ENCODE data around the gene PDZRN3. TPM values are rescaled to one million over a fixed set of nuclear protein-coding genes. Genes with fewer than 3 reads are reported as not detected.
A peak's percentile ranks its signal among the peaks of the same experiment; 100 is the strongest.

PDZRN3 gene
- total and polyA plus RNA-seq, 2 donors = 3.9 to 4.3 TPM

DNA sequence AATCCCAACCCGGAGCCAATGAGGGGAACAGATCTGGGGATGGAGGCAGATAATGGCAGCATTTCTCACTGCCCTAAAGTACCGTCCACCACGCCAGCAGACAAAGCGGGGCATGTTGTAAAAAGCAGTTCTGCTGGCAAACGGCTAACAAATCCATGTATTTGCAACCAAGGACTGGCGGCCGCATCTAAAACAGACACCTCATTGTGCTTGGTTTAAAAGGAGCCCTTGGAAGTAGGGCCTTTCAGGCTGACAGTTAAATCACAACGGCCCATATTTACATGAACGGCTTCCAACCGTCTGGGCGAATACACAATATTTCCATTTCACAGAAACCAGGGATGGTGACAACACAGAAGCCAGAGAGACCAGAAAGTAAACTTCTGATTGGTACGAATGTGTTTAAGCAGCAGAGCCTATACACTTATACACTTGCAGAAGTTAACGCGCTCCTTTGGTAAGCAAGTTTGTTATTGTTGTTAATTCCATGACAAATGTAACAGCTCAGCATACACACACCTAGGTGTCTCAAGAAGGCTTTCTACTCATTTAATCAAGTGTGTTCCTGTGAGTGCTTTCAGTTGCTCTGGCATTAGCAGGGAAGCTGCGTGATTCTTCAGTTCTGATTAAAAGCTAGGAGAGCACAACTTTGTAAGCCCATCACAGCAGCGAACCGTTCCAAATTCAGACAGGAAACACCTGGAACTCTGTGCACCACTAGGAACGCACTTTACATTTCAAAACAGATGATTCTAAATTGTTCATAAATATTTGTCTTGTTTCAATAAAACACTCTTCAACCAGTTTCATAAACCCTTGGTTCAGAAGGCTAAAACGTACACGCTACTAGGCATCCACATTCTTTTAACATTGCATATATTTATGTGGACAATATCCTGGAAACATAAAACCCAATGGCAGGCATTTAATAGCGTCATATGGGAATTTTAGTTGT lies 112.9 kb downstream of the PDZRN3 start:
- Histone ChIP-seq H3K36me3 (ENCODE audit: control insufficient read depth in 2 of 2, insufficient read depth in 2 of 2, low read length in 1 of 2) (no peaks in the 10 kb centered on the region), H3K4me1 (ENCODE audit: control insufficient read depth in 2 of 2, insufficient read depth in 2 of 2, low read length in 2 of 2) (peaks cover 0 to 7% of the 10 kb centered on the region in 2 donors), H3K9me3 (ENCODE audit: control insufficient read depth in 2 of 2, insufficient read depth in 1 of 2, low read length in 1 of 2) (no peaks in the 10 kb centered on the region), H3K27me3 (ENCODE audit: control insufficient read depth in 2 of 2, insufficient read depth in 1 of 2, low read length in 1 of 2) (no peaks in the 10 kb centered on the region), H3K27ac (ENCODE audit: low read depth in 1 of 2, low read length in 1 of 2) (no peak overlapping the region), H3K4me3 (ENCODE audit: low read length in 2 of 2) (no peak overlapping the region)
- peak in 1 of 9 donors; percentile 29 for DNase-seq (ENCODE audit: low read depth in 6 of 9, low spot score in 9 of 9)
- 75% methylated on average over 21 of the region's 21 CpGs for WGBS

DNA sequence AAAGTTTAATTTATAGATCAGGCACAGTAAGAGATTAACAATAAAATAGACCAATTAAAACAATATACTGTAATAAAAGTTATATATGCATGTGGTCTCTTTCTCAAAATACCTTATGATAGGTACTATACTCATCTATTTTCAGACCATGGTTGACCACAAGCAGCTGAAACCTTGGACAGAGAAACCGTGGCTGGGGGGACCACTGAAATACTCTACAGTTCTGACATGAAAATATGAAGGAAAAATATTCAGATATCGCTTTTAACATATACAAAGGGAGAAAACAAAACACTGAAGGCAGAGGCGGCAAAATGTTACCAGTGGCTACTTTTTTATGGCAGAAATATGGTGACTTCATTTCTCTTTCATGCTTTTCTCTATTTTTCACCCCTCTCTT lies 114.0 kb downstream of the PDZRN3 start:
- DNase-seq (ENCODE audit: low read depth in 6 of 9, low spot score in 9 of 9) = no peak
- Histone ChIP-seq H3K4me3 (ENCODE audit: low read length in 2 of 2) (no peak overlapping the region), H3K4me1 (ENCODE audit: control insufficient read depth in 2 of 2, insufficient read depth in 2 of 2, low read length in 2 of 2) (peaks cover 0 to 7% of the 10 kb centered on the region in 2 donors), H3K27me3 (ENCODE audit: control insufficient read depth in 2 of 2, insufficient read depth in 1 of 2, low read length in 1 of 2) (no peaks in the 10 kb centered on the region), H3K36me3 (ENCODE audit: control insufficient read depth in 2 of 2, insufficient read depth in 2 of 2, low read length in 1 of 2) (no peaks in the 10 kb centered on the region), H3K9me3 (ENCODE audit: control insufficient read depth in 2 of 2, insufficient read depth in 1 of 2, low read length in 1 of 2) (no peaks in the 10 kb centered on the region), H3K27ac (ENCODE audit: low read depth in 1 of 2, low read length in 1 of 2) (no peak overlapping the region)
- whole genome bisulfite sequencing = 84% methylated on average over 3 of the region's 3 CpGs

DNA sequence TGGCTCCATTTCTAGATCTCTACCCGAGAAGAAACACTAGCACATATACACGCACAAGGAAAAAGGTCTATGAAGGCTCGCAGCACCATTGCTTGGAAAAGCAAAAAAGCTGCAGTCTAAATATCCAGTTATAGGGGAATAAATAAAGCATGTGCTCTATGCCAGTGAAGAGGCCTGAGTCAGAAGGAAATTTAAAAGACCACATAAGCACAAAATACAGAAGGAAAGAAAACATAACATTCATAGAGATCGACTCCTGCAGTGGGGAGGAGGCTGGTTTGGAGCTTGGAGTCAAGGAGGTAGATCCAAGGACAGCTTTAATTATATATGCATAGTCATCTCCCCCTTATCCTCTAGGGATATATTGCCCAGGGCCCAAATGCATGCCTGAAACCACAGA lies 114.4 kb downstream of the PDZRN3 start:
- Histone ChIP-seq H3K4me3 (ENCODE audit: low read length in 2 of 2) (no peak overlapping the region), H3K4me1 (ENCODE audit: control insufficient read depth in 2 of 2, insufficient read depth in 2 of 2, low read length in 2 of 2) (peaks cover 0 to 7% of the 10 kb centered on the region in 2 donors), H3K36me3 (ENCODE audit: control insufficient read depth in 2 of 2, insufficient read depth in 2 of 2, low read length in 1 of 2) (no peaks in the 10 kb centered on the region), H3K9me3 (ENCODE audit: control insufficient read depth in 2 of 2, insufficient read depth in 1 of 2, low read length in 1 of 2) (no peaks in the 10 kb centered on the region), H3K27ac (ENCODE audit: low read depth in 1 of 2, low read length in 1 of 2) (no peak overlapping the region), H3K27me3 (ENCODE audit: control insufficient read depth in 2 of 2, insufficient read depth in 1 of 2, low read length in 1 of 2) (no peaks in the 10 kb centered on the region)
- no peak for DNase-seq (ENCODE audit: low read depth in 6 of 9, low spot score in 9 of 9)
- WGBS = 96% methylated on average over 4 of the region's 4 CpGs

DNA sequence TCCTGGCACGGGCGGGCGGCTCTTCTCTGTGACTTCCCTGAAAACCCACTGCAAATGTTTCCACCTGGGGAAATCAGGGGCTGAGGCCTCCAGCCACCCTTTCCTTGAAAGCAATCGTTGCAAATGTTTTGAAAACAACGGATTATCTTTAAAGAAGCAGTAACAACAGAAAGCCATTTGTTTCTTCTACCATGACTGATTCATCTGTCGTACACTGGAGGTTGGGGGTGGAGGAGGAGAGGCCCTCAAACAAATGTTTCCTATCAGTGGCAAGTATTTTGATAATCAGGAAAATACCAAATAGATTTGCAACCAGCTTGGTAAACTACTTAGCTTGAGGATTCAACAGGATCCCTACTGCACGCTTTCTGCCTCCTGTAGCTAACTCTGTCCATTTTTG lies 114.9 kb downstream of the PDZRN3 start:
- H3K36me3 ChIP-seq (ENCODE audit: control insufficient read depth in 2 of 2, insufficient read depth in 2 of 2, low read length in 1 of 2) = no peaks in the 10 kb centered on the region
- H3K4me3 ChIP-seq (ENCODE audit: low read length in 2 of 2) = no peak overlapping the region
- 87% methylated on average over 7 of the region's 7 CpGs for WGBS
- no peaks in the 10 kb centered on the region for H3K27me3 ChIP-seq (ENCODE audit: control insufficient read depth in 2 of 2, insufficient read depth in 1 of 2, low read length in 1 of 2)
- H3K4me1 ChIP-seq (ENCODE audit: control insufficient read depth in 2 of 2, insufficient read depth in 2 of 2, low read length in 2 of 2) = peaks cover 0 to 7% of the 10 kb centered on the region in 2 donors
- no peak for DNase-seq (ENCODE audit: low read depth in 6 of 9, low spot score in 9 of 9)
- no peaks in the 10 kb centered on the region for H3K9me3 ChIP-seq (ENCODE audit: control insufficient read depth in 2 of 2, insufficient read depth in 1 of 2, low read length in 1 of 2)
- no peak overlapping the region for H3K27ac ChIP-seq (ENCODE audit: low read depth in 1 of 2, low read length in 1 of 2)

DNA sequence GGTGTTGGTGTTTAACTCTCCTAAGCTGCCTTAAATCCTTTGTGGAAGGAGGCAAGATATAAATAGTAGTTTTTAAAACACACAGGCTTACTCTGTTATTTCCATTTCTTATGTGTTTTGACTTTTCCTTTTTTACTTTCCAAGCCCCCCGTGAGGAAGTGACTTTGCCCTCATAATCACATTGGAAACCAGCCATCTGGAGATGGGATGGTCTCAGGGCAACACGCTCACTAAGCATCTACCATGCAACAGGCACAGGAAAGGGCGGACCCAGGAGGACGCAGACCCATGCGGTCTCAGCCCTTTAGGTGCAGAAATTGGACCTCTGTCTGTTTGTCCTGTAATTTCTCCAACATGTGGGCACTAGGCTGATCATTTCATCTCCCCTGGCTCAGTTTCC lies 115.7 kb downstream of the PDZRN3 start:
- H3K27me3 ChIP-seq (ENCODE audit: control insufficient read depth in 2 of 2, insufficient read depth in 1 of 2, low read length in 1 of 2) = no peaks in the 10 kb centered on the region
- H3K4me1 ChIP-seq (ENCODE audit: control insufficient read depth in 2 of 2, insufficient read depth in 2 of 2, low read length in 2 of 2) = peaks cover 0 to 7% of the 10 kb centered on the region in 2 donors
- H3K27ac ChIP-seq (ENCODE audit: low read depth in 1 of 2, low read length in 1 of 2) = no peak overlapping the region
- no peak overlapping the region for H3K4me3 ChIP-seq (ENCODE audit: low read length in 2 of 2)
- no peaks in the 10 kb centered on the region for H3K9me3 ChIP-seq (ENCODE audit: control insufficient read depth in 2 of 2, insufficient read depth in 1 of 2, low read length in 1 of 2)
- H3K36me3 ChIP-seq (ENCODE audit: control insufficient read depth in 2 of 2, insufficient read depth in 2 of 2, low read length in 1 of 2) = no peaks in the 10 kb centered on the region
- DNase-seq (ENCODE audit: low read depth in 6 of 9, low spot score in 9 of 9) = no peak
- WGBS = 95% methylated on average over 5 of the region's 5 CpGs

DNA sequence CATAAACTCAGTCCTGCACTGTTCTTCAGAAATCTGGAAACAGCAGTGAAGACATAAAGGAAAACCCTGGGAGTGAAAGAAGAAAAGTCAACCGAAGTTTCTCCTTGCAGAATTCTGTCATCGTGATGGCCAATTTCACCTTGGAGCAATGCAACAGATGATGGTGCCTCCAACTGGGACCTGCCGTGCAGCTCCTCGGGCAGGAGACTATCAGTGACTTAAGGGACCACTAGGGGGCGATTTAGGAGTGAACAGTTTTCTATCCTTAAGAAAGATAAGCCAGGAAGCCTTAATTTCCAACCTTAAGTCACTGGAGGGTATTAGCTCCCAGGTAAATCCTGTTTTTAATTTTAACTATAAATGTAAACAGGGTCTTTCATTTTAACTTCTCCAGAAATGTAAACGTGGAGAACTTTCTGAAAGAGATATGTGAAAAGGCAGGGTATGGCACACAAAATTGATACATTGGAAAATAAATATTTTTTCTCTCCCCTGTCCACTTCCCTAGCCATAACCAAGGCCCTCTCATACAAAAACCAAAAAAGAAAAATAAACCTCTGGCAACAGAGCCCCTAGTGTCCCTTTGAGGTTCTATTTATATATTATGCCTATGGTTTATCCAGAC lies 116.3 kb downstream of the PDZRN3 start:
- Histone ChIP-seq H3K9me3 (ENCODE audit: control insufficient read depth in 2 of 2, insufficient read depth in 1 of 2, low read length in 1 of 2) (no peaks in the 10 kb centered on the region), H3K36me3 (ENCODE audit: control insufficient read depth in 2 of 2, insufficient read depth in 2 of 2, low read length in 1 of 2) (no peaks in the 10 kb centered on the region), H3K4me1 (ENCODE audit: control insufficient read depth in 2 of 2, insufficient read depth in 2 of 2, low read length in 2 of 2) (peaks cover 0 to 7% of the 10 kb centered on the region in 2 donors), H3K4me3 (ENCODE audit: low read length in 2 of 2) (no peak overlapping the region), H3K27ac (ENCODE audit: low read depth in 1 of 2, low read length in 1 of 2) (no peak overlapping the region), H3K27me3 (ENCODE audit: control insufficient read depth in 2 of 2, insufficient read depth in 1 of 2, low read length in 1 of 2) (no peaks in the 10 kb centered on the region)
- peak in 6 of 9 donors; percentile 4 to 53 (median 30) for DNase-seq (ENCODE audit: low read depth in 6 of 9, low spot score in 9 of 9)
- WGBS = 20% methylated on average over 6 of the region's 6 CpGs

DNA sequence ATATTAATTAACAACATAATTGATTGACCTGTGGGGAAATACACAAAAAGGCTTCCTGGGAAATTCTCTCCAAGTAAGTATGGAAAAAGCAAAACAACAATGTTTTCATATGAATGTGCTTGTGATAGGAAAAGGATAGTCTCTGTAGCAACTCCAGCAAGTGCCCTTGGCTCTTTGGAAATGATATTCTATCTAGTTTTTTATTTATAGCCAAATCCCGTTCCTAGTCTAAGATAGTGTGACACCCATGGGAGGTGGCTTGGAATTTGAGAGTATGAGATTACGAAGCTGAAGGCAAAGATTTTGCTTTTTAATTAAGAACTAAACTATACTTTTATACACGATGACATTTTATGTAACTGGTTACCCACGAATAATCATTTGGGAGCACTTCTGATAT lies 119.9 kb downstream of the PDZRN3 start:
- no peaks in the 10 kb centered on the region for H3K4me1 ChIP-seq (ENCODE audit: control insufficient read depth in 2 of 2, insufficient read depth in 2 of 2, low read length in 2 of 2)
- no peaks in the 10 kb centered on the region for H3K9me3 ChIP-seq (ENCODE audit: control insufficient read depth in 2 of 2, insufficient read depth in 1 of 2, low read length in 1 of 2)
- DNase-seq (ENCODE audit: low read depth in 6 of 9, low spot score in 9 of 9) = no peak
- 93% methylated on average over 4 of the region's 4 CpGs for WGBS
- no peak overlapping the region for H3K27ac ChIP-seq (ENCODE audit: low read depth in 1 of 2, low read length in 1 of 2)
- no peaks in the 10 kb centered on the region for H3K27me3 ChIP-seq (ENCODE audit: control insufficient read depth in 2 of 2, insufficient read depth in 1 of 2, low read length in 1 of 2)
- no peaks in the 10 kb centered on the region for H3K36me3 ChIP-seq (ENCODE audit: control insufficient read depth in 2 of 2, insufficient read depth in 2 of 2, low read length in 1 of 2)
- H3K4me3 ChIP-seq (ENCODE audit: low read length in 2 of 2) = no peak overlapping the region

DNA sequence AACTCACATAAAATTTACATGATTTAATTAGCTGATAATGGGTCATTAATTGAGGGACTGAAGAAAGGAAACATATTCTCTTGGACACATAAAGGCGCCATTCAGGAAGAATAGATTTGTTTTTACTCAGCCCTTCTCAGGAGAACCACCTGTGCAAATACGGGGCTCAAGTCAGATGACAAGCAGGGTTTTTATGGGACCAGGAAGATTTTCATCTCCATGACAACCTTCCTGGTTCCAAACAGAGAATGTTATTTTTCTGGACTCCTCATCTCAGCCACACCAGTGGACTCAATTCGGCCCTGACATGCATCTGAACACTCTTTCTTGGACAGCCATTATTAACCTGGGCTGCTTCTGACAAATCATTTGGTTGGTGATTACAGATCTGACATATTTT lies 120.5 kb downstream of the PDZRN3 start:
- H3K27ac ChIP-seq (ENCODE audit: low read depth in 1 of 2, low read length in 1 of 2) = no peak overlapping the region
- H3K9me3 ChIP-seq (ENCODE audit: control insufficient read depth in 2 of 2, insufficient read depth in 1 of 2, low read length in 1 of 2) = no peaks in the 10 kb centered on the region
- no peak overlapping the region for H3K4me3 ChIP-seq (ENCODE audit: low read length in 2 of 2)
- no peaks in the 10 kb centered on the region for H3K4me1 ChIP-seq (ENCODE audit: control insufficient read depth in 2 of 2, insufficient read depth in 2 of 2, low read length in 2 of 2)
- H3K36me3 ChIP-seq (ENCODE audit: control insufficient read depth in 2 of 2, insufficient read depth in 2 of 2, low read length in 1 of 2) = no peaks in the 10 kb centered on the region
- no peak for DNase-seq (ENCODE audit: low read depth in 6 of 9, low spot score in 9 of 9)
- H3K27me3 ChIP-seq (ENCODE audit: control insufficient read depth in 2 of 2, insufficient read depth in 1 of 2, low read length in 1 of 2) = no peaks in the 10 kb centered on the region
- WGBS = 84% methylated on average over 3 of the region's 3 CpGs

DNA sequence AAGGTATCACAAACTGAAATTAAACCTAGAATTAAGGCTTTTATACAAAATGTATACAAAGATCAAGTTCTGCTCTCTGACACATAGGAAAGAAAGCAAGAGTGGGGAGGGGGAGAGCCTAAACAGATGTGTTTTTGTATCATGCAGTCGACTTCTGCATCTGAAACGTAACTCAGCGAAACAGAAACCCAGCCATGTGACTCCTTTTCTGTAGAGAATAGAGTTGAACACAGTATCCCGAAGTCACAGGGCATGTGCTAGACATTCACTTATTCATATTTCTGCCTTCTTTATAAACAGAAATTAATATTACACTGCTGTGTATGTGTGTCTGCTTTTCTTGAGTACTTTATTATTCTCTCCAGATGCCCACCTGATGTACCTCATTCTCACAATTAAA lies 121.0 kb downstream of the PDZRN3 start:
- H3K36me3 ChIP-seq (ENCODE audit: control insufficient read depth in 2 of 2, insufficient read depth in 2 of 2, low read length in 1 of 2) = no peaks in the 10 kb centered on the region
- no peaks in the 10 kb centered on the region for H3K4me1 ChIP-seq (ENCODE audit: control insufficient read depth in 2 of 2, insufficient read depth in 2 of 2, low read length in 2 of 2)
- no peak overlapping the region for H3K27ac ChIP-seq (ENCODE audit: low read depth in 1 of 2, low read length in 1 of 2)
- no peaks in the 10 kb centered on the region for H3K27me3 ChIP-seq (ENCODE audit: control insufficient read depth in 2 of 2, insufficient read depth in 1 of 2, low read length in 1 of 2)
- no peak overlapping the region for H3K4me3 ChIP-seq (ENCODE audit: low read length in 2 of 2)
- H3K9me3 ChIP-seq (ENCODE audit: control insufficient read depth in 2 of 2, insufficient read depth in 1 of 2, low read length in 1 of 2) = no peaks in the 10 kb centered on the region
- no peak for DNase-seq (ENCODE audit: low read depth in 6 of 9, low spot score in 9 of 9)
- 60% methylated on average over 4 of the region's 4 CpGs for WGBS
